GM21367 (cell line): Measurements from ENCODE around the gene ABHD17A.

Experiments
- ATAC-seq: cut with Tn5 transposase; IDR thresholded peaks from one replicate; pipeline ENCODE4 v1.9.1; 2021; ENCODE audit not compliant: unreplicated experiment

Gene ABHD17A

GRCh38 chr19:1865172-1866010 lies 19.9 kb downstream of the ABHD17A start:
- no peak for ATAC-seq

GRCh38 chr19:1864480-1865171 lies 20.7 kb downstream of the ABHD17A start:
- ATAC-seq: no peak

GRCh38 chr19:1863638-1864479 lies 21.4 kb downstream of the ABHD17A start:
- ATAC-seq: peak; percentile 42

GRCh38 chr19:1863328-1863637 lies 22.0 kb downstream of the ABHD17A start, which contains the start of gene KLF16:
Gene KLF16, minus strand, starts transcription at chr19:1863579. Its CDS starts 82 bp downstream, at chr19:1863497.
- no peak for ATAC-seq

- ATAC-seq: no peak
Observed at GRCh38 chr19:1862424-1863327, 22.6 kb downstream of the ABHD17A start.

- no peak for ATAC-seq
Observed at GRCh38 chr19:1862068-1862423, 23.2 kb downstream of the ABHD17A start.

- ATAC-seq: no peak
Observed at GRCh38 chr19:1861599-1862031, 23.7 kb downstream of the ABHD17A start.

GRCh38 chr19:1860821-1861598 lies 24.3 kb downstream of the ABHD17A start:
- ATAC-seq: no peak

GRCh38 chr19:1860042-1860775 lies 25.1 kb downstream of the ABHD17A start:
- no peak for ATAC-seq

GRCh38 chr19:1859331-1859781 lies 25.9 kb downstream of the ABHD17A start:
- no peak for ATAC-seq

GRCh38 chr19:1858412-1859081 lies 26.7 kb downstream of the ABHD17A start:
- no peak for ATAC-seq

GRCh38 chr19:1857648-1858326 lies 27.5 kb downstream of the ABHD17A start:
- no peak for ATAC-seq

- no peak for ATAC-seq
Observed at GRCh38 chr19:1856698-1857603, 28.3 kb downstream of the ABHD17A start.

- no peak for ATAC-seq
Observed at GRCh38 chr19:1856345-1856697, 29.0 kb downstream of the ABHD17A start.

- ATAC-seq: no peak
Observed at GRCh38 chr19:1855828-1856255, 29.5 kb downstream of the ABHD17A start.

- no peak for ATAC-seq
Observed at GRCh38 chr19:1855040-1855827, 30.1 kb downstream of the ABHD17A start.
